HPDE6-E6E7 (cell line): Measurements from ENCODE around the gene ZFP30.

Experiments used
- DNase-seq: peaks from one replicate; pipeline ENCODE4 v3.0.0; 2011; ENCODE audit warnings: missing footprints; ENCODE audit errors: extremely low spot score

ZFP30 gene

GRCh38 chr19:37564624-37565369 lies 90.5 kb downstream of the ZFP30 start:
- DNase-seq, result no peak
